ENCODE measurements around the gene CENPX.
A peak's percentile ranks its signal among the peaks of the same experiment; 100 is the strongest.

Gene CENPX

GRCh38 chr17:82021900-82022309 is 773 bp downstream of the CENPX start:
- peak; percentile 16 for DNase-seq

GRCh38 chr17:82021107-82021899 is 1.4 kb downstream of the CENPX start:
- peak; percentile 54 for DNase-seq

- DNase-seq = no peak
These were observed 2.0 kb downstream of the CENPX start for GRCh38 chr17:82020572-82021106.

- DNase-seq = peak; percentile 78
These were observed 2.7 kb downstream of the CENPX start for GRCh38 chr17:82019690-82020571.

GRCh38 chr17:82018989-82019689 is 3.5 kb downstream of the CENPX start:
- DNase-seq = no peak

- DNase-seq = no peak
These were observed 4.3 kb downstream of the CENPX start for GRCh38 chr17:82018152-82018988.

- no peak for DNase-seq
These were observed 5.0 kb downstream of the CENPX start for GRCh38 chr17:82017612-82018151.

- no peak for DNase-seq
These were observed 5.7 kb downstream of the CENPX start for GRCh38 chr17:82016875-82017459.

- no peak for DNase-seq
These were observed 6.4 kb downstream of the CENPX start for GRCh38 chr17:82016061-82016874.

GRCh38 chr17:82015311-82015971 is 7.2 kb downstream of the CENPX start:
- DNase-seq = no peak

- DNase-seq = no peak
These were observed 7.7 kb downstream of the CENPX start for GRCh38 chr17:82014971-82015310.

- no peak for DNase-seq
These were observed 8.2 kb downstream of the CENPX start for GRCh38 chr17:82014432-82014831.

GRCh38 chr17:82013772-82014321 is 8.8 kb downstream of the CENPX start:
- DNase-seq = no peak

GRCh38 chr17:82013341-82013740 is 9.3 kb downstream of the CENPX start:
- no peak for DNase-seq

- no peak for DNase-seq
These were observed 9.9 kb downstream of the CENPX start for GRCh38 chr17:82012640-82013295.

- no peak for DNase-seq
These were observed 10.4 kb downstream of the CENPX start for GRCh38 chr17:82012261-82012639.

GRCh38 chr17:82011617-82012187 is 11.0 kb downstream of the CENPX start:
- no peak for DNase-seq

GRCh38 chr17:82010575-82011525 is 11.8 kb downstream of the CENPX start:
- no peak for DNase-seq

Measured in activated CD4-positive, alpha-beta T cell treated with anti-CD3 and anti-CD28 coated beads, Interleukin-2, amount 50 U/mL, for 16 hours (primary cell).